ENCODE data around the gene ZNHIT2.

DNA sequence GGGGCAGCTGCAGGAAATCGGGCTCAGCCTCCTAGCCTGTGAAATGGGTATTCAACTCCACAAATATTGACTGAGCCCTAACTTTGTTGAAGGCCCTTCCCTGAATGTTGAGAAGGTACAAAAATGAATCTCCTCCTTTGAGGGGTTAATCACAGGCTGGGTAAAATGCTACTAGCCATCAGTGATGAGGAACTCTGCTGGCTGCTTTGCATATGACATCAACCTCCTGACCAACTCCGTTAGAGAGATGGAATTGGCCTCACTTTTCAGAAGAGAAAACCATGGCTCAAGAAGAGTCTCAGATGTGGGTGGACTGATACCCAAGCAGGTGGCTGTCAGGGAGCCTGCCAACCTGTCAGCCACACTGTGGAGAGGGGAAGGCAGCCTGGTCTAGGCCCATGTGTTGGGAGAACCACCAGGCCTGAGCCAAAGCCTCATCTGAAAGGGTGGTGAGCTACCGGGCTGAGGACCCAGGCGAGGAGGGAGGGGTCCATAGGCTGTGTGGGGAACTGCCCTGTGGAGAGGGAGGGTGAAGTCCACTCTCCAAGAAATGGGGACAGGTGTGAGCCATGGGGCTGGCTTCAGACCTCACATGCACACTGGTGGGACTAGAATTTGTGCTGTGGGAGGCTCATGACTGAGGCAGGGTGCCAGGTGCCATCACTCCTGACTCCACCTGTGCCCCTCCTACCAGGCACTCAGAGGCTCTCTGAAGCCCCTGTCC, 45.4 kb downstream of the ZNHIT2 start:
- TF ChIP-seq, protein P1, sequence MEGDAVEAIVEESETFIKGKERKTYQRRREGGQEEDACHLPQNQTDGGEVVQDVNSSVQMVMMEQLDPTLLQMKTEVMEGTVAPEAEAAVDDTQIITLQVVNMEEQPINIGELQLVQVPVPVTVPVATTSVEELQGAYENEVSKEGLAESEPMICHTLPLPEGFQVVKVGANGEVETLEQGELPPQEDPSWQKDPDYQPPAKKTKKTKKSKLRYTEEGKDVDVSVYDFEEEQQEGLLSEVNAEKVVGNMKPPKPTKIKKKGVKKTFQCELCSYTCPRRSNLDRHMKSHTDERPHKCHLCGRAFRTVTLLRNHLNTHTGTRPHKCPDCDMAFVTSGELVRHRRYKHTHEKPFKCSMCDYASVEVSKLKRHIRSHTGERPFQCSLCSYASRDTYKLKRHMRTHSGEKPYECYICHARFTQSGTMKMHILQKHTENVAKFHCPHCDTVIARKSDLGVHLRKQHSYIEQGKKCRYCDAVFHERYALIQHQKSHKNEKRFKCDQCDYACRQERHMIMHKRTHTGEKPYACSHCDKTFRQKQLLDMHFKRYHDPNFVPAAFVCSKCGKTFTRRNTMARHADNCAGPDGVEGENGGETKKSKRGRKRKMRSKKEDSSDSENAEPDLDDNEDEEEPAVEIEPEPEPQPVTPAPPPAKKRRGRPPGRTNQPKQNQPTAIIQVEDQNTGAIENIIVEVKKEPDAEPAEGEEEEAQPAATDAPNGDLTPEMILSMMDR (conservative IDR thresholded peaks at IDR 0.05; ENCODE audit: low read depth in 2 of 2), result no peak
- no peak for TF ChIP-seq EZH2 (IDR thresholded peaks at IDR 0.05; ENCODE audit: low read depth, unreplicated experiment)
- TF ChIP-seq, protein P2, sequence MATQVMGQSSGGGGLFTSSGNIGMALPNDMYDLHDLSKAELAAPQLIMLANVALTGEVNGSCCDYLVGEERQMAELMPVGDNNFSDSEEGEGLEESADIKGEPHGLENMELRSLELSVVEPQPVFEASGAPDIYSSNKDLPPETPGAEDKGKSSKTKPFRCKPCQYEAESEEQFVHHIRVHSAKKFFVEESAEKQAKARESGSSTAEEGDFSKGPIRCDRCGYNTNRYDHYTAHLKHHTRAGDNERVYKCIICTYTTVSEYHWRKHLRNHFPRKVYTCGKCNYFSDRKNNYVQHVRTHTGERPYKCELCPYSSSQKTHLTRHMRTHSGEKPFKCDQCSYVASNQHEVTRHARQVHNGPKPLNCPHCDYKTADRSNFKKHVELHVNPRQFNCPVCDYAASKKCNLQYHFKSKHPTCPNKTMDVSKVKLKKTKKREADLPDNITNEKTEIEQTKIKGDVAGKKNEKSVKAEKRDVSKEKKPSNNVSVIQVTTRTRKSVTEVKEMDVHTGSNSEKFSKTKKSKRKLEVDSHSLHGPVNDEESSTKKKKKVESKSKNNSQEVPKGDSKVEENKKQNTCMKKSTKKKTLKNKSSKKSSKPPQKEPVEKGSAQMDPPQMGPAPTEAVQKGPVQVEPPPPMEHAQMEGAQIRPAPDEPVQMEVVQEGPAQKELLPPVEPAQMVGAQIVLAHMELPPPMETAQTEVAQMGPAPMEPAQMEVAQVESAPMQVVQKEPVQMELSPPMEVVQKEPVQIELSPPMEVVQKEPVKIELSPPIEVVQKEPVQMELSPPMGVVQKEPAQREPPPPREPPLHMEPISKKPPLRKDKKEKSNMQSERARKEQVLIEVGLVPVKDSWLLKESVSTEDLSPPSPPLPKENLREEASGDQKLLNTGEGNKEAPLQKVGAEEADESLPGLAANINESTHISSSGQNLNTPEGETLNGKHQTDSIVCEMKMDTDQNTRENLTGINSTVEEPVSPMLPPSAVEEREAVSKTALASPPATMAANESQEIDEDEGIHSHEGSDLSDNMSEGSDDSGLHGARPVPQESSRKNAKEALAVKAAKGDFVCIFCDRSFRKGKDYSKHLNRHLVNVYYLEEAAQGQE (IDR thresholded peaks at IDR 0.05; ENCODE audit: unreplicated experiment), result no peak
- TF ChIP-seq, protein P3, sequence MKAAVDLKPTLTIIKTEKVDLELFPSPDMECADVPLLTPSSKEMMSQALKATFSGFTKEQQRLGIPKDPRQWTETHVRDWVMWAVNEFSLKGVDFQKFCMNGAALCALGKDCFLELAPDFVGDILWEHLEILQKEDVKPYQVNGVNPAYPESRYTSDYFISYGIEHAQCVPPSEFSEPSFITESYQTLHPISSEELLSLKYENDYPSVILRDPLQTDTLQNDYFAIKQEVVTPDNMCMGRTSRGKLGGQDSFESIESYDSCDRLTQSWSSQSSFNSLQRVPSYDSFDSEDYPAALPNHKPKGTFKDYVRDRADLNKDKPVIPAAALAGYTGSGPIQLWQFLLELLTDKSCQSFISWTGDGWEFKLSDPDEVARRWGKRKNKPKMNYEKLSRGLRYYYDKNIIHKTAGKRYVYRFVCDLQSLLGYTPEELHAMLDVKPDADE (IDR thresholded peaks at IDR 0.05), result no peak
- no peak for TF ChIP-seq CREB1 (CRISPR knock-in tag; IDR thresholded peaks at IDR 0.05; ENCODE audit: low read depth)
- TF ChIP-seq JUNB (IDR thresholded peaks at IDR 0.05; ENCODE audit: unreplicated experiment), result no peak
- TF ChIP-seq STAT1 (IDR thresholded peaks at IDR 0.05; ENCODE audit: unreplicated experiment), result no peak
- no peak for TF ChIP-seq POLR2AphosphoS5 (IDR thresholded peaks at IDR 0.05; ENCODE audit: low read depth)
- no peak for TF ChIP-seq NANOG (IDR thresholded peaks at IDR 0.05; ENCODE audit: borderline replicate concordance)
- no peak for TF ChIP-seq EZH2phosphoT487 (IDR thresholded peaks at IDR 0.05; ENCODE audit: unreplicated experiment)
- TF ChIP-seq ZNF331 (CRISPR knock-in tag; IDR thresholded peaks at IDR 0.05; ENCODE audit: low read depth), result no peak

Data from GM23338 (cell line).